ENCODE data around the gene TMEM259. TPM values are rescaled to one million over a fixed set of nuclear protein-coding genes. Genes with fewer than 3 reads are reported as not detected.

Gene TMEM259
- total and polyA plus RNA-seq, 9 of the 15 experiments (the other 6 are each of a cell fraction or from before 2014, with no cell fraction given): 0.52 to 231 (median 63.6) TPM

- peak; percentile 67; the same call in 1 of the 2 replicates for TF ChIP-seq ZKSCAN1 (IDR thresholded peaks at IDR 0.05; ENCODE audit: low read depth, low read length)
- TF ChIP-seq FOXA1 (IDR thresholded peaks at IDR 0.05; ENCODE audit: borderline replicate concordance): no peak
- no peak for TF ChIP-seq HMBOX1 (IDR thresholded peaks at IDR 0.05)
- TF ChIP-seq NBN (IDR thresholded peaks at IDR 0.05; ENCODE audit: low read depth): 0 out of 2 replicates have a peak, but pooled peaks have one; percentile 45
- 0 out of 4 replicates have a peak, but pooled peaks of 1 of the 2 experiments have one; percentile 55 for TF ChIP-seq TBL1XR1 (IDR thresholded peaks at IDR 0.05; ENCODE audit: low read length in 2 of 2)
- TF ChIP-seq TRIM28 (IDR thresholded peaks at IDR 0.05): peak; percentile 99
- no peak for TF ChIP-seq ZNF174 (CRISPR knock-in tag; IDR thresholded peaks at IDR 0.05)
- TF ChIP-seq SRSF3 (IDR thresholded peaks at IDR 0.05; ENCODE audit: insufficient read depth, low read length): no peak
- no peak for TF ChIP-seq HNRNPH1 (optimal IDR thresholded peaks at IDR 0.05; ENCODE audit: low read depth, low read length)
- no peak for TF ChIP-seq THAP7 (CRISPR knock-in tag; IDR thresholded peaks at IDR 0.05)
- no peak for TF ChIP-seq ZBTB12 (CRISPR knock-in tag; IDR thresholded peaks at IDR 0.05)
- TF ChIP-seq L3MBTL2 (IDR thresholded peaks at IDR 0.05): no peak
- TF ChIP-seq CCNT2 (IDR thresholded peaks at IDR 0.05; ENCODE audit: borderline replicate concordance, extremely low read depth, insufficient read length, low read depth, low read length): no peak
- no peak for TF ChIP-seq HMGN3 (IDR thresholded peaks at IDR 0.05; ENCODE audit: borderline replicate concordance, extremely low read depth, insufficient read length, low read depth, low read length)
- no peak for TF ChIP-seq SIRT6 (IDR thresholded peaks at IDR 0.05; ENCODE audit: low read depth, low read length)
- no peak for TF ChIP-seq ZNF644 (tag; IDR thresholded peaks at IDR 0.05; ENCODE audit: low read depth)
- TF ChIP-seq CHCHD3 (CRISPR knock-in tag; IDR thresholded peaks at IDR 0.05): no peak
- TF ChIP-seq FOSL1 (tag; conservative IDR thresholded peaks at IDR 0.05): no peak
- TF ChIP-seq ZKSCAN3 (CRISPR knock-in tag; IDR thresholded peaks at IDR 0.05): no peak
- no peak for TF ChIP-seq ILF3 (IDR thresholded peaks at IDR 0.05; ENCODE audit: borderline replicate concordance)
- TF ChIP-seq ZFP1 (CRISPR knock-in tag; IDR thresholded peaks at IDR 0.05): no peak
- no peak for TF ChIP-seq EGR1 (conservative IDR thresholded peaks at IDR 0.05)
- TF ChIP-seq SRSF7 (optimal IDR thresholded peaks at IDR 0.05; ENCODE audit: low read depth, low read length): no peak
- no peak for TF ChIP-seq ZNF121 (CRISPR knock-in tag; conservative IDR thresholded peaks at IDR 0.05)
- no peak for TF ChIP-seq ZNF165 (CRISPR knock-in tag; IDR thresholded peaks at IDR 0.05; ENCODE audit: borderline replicate concordance)
- no peak for TF ChIP-seq ZBED1 (IDR thresholded peaks at IDR 0.05)
- no peak for TF ChIP-seq BRD4 (IDR thresholded peaks at IDR 0.05)
- TF ChIP-seq XRCC4 (IDR thresholded peaks at IDR 0.05; ENCODE audit: extremely low read depth, insufficient read depth, insufficient read length): no peak
- no peak for TF ChIP-seq COPS2 (conservative IDR thresholded peaks at IDR 0.05)
- TF ChIP-seq SETDB1 (IDR thresholded peaks at IDR 0.05; ENCODE audit: low read length): no peak
These were observed 50.2 kb downstream of the TMEM259 start (continued) for GRCh38 chr19:970695-971094.
